GM12891 (cell line): ENCODE measurements around the gene CPEB4.

Experiments
- DNase-seq: peaks from one replicate; pipeline ENCODE4 v3.0.0; 2011; ENCODE audit warnings: low spot score; ENCODE audit not compliant: insufficient read length
- FAIRE-seq: peaks from 2 replicates; lab custom pipeline; 2011; peaks lifted over from hg19 to GRCh38; lab: Jason Lieb, UNC
- PAX5 ChIP-seq: IDR thresholded peaks from 2 replicates; pipeline ENCODE4 v1.6.1; 2011; ENCODE audit warnings: low read length, moderate library complexity, mild to moderate bottlenecking; ENCODE audit not compliant: insufficient read depth, severe bottlenecking
- POLR2A ChIP-seq: IDR thresholded peaks from 2 replicates; pipeline ENCODE4 v1.6.1; 2011; ENCODE audit warnings: low read depth, low read length, control low read depth
- POLR2AphosphoS5 ChIP-seq: IDR thresholded peaks from 2 replicates; pipeline ENCODE4 v1.6.1; 2011; ENCODE audit warnings: low read depth, low read length, control low read depth
- POU2F2 ChIP-seq: IDR thresholded peaks from 2 replicates; pipeline ENCODE4 v1.6.1; 2011; ENCODE audit warnings: low read depth, mild to moderate bottlenecking, control low read depth, low read length, moderate library complexity
- SPI1 ChIP-seq: IDR thresholded peaks from 2 replicates; pipeline ENCODE4 v1.6.1; 2011; ENCODE audit warnings: low read depth, low read length, control low read depth
- TAF1 ChIP-seq: IDR thresholded peaks from 2 replicates; pipeline ENCODE4 v1.6.1; 2011; ENCODE audit warnings: low read depth, low read length, control low read depth

CPEB4 gene

DNA sequence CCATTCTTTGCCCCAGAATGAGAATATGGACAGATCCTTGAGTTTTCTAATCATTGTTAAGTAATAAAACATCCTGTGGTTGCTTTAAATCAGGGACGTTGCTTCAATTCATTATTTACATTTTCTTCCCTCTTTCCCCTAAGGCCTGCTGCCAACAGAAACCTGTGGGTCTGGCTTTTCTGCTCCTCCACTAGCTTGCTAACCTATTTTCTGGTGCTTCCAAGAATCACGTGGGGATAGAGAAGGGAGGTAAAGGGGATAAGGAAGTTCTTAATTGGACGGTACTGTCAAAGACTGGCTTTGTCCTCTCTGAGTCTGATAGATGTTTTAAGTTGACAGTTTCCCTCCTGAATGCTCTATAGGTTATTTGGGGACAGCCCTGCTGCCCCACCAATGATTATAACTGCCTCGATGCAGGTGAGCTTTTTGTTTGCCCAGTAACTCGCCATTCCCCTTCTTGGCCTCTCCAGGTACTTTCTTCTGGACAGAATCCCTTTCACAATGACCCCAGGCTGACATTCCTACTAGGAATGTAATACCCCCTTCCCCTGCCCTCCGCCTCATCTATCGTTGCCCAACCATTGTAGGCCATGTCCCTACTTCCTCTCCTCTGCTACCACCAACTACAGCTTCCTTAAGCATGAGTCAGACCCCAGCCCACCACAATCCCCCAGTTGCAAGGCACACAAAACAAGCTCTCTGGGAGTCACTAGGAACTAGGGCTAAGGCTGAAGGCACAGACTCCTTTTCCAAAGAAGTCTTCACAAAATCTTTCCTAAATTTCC lies 19.9 kb upstream of the CPEB4 start:
- no peak for DNase-seq
- FAIRE-seq = no peak
- TF ChIP-seq POLR2A = no peak
- no peak for TF ChIP-seq POU2F2
- TF ChIP-seq PAX5 = no peak
- TF ChIP-seq TAF1 = no peak
- no peak for TF ChIP-seq SPI1
- TF ChIP-seq POLR2AphosphoS5 = no peak

DNA sequence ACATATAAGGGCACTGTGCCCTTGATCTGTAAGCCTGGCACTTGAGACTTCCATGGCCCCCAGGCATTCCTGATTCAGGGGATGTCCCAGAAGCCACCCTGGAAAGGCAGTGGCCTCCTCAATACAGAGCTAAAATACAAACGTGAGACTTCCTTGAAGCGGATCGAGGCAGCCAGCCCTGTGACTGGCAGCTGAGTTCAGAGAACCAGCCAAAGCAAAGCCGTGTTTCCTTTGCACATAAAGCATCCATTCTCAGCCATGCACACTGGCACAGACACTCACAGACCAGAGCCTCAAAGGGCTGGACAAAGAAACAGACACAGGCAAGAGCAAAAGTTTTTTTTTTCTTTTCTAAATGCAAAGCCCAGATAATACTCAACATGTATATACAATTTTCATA lies 18.8 kb upstream of the CPEB4 start:
- no peak for DNase-seq
- FAIRE-seq = no peak
- TF ChIP-seq SPI1 (no peak), POU2F2 (no peak), POLR2AphosphoS5 (no peak), PAX5 (no peak), TAF1 (no peak), POLR2A (no peak)

DNA sequence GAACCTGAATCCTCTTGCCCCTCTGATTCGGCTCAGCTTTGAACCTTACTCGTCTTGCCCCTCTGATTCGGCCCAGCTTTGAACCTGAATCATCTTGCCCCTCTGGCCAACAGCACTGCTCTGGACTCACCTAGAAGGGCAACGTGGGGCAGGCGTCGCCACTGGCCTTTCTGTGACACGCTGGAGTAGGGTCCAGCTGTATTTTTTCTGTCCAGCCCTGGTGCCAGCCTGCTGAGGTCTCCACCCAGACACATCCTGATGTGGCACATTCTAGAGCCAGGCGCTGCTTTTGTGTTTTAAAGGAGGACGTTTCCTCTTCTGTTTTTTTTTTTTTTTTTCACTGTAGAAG lies 15.2 kb upstream of the CPEB4 start:
- FAIRE-seq (no peak), DNase-seq (no peak)
- no peak for TF ChIP-seq POLR2AphosphoS5
- TF ChIP-seq PAX5 = no peak
- no peak for TF ChIP-seq POLR2A
- no peak for TF ChIP-seq SPI1
- no peak for TF ChIP-seq POU2F2
- TF ChIP-seq TAF1 = no peak

DNA sequence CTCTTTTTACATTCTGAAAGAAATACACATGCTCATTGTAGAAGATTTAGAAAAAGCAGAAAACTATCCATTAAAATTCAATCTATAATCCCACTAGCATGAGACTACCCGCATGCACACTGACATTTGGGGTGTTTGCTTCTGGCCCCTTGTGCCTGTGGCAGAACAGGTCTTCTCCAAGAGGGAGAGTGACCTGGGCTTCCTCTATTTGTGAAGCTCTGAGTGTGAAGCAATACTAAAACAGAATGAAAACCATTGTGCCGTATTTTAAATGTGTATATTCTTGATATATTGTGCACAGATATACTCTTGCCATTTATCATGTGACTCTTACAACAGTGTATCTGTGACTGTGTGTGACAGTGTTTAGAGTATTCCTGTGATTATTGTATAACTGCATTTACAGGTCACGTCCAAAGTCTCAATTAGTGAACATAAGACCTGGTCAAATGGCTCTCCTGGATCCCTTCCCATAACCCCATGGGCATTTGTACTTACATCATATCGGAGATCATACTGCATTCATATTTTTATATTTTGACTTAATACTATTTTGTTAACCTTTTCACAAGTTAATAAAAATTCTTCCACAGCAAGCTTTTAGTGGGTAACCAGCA lies 14.7 kb upstream of the CPEB4 start:
- TF ChIP-seq PAX5 (no peak), TAF1 (no peak), POU2F2 (no peak), POLR2AphosphoS5 (no peak), SPI1 (no peak), POLR2A (no peak)
- no peak for DNase-seq
- no peak for FAIRE-seq

DNA sequence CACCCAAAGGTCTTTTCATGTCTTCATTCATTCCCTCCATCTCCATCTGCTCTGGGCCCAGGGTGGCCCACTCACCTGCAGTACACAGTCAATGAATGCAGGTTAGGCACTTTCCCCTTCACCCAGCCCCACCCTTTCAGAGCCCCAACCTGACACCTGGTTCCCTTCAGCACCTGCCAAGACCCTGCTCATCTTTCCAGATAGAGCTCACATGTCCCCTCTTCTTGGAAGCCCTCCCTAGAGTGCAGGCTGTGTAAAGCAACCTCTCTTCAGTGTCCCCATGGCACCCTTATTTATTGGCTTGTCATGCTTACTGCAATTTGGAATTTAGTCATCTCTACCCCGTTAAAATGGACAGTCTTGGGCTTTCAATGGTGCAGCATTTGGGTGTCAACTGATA lies 13.0 kb upstream of the CPEB4 start:
- no peak for FAIRE-seq
- TF ChIP-seq POLR2AphosphoS5 = no peak
- no peak for TF ChIP-seq TAF1
- TF ChIP-seq POLR2A = no peak
- TF ChIP-seq SPI1 = no peak
- no peak for TF ChIP-seq PAX5
- TF ChIP-seq POU2F2 = no peak
- no peak for DNase-seq

DNA sequence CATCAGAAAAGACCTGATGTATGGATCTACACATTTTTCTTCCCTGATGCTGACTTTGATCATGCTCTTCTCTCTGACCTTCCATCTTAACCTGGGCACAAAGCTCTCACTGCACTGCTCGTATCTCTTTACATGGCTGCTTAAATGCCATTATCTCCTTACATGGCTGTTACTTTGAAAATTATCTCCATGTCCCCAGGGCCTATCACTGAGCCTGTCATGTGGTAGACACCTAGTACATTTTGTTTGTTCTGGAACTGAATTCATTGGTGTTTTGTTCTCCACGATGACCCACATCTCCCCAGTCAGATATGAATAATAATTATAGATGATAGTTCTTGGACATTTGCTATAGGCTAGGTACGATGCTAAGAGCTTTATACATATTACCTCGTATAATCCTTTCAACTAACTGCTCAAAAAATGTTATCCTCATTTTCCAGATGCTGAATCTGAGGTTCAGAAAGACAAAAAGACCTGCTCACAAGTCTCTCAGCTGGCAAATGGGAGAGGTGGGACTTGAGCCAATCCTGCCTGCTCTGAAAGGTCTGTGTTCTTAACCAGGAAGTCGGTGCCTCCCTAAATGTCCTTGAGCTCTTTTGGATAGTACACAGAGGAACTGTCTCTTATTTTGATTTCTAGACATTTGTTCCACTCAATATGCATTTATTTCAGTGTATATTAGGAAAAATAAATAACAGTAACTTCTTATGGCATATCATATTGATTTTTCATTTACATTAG lies 9.8 kb upstream of the CPEB4 start:
- TF ChIP-seq PAX5 (no peak), POLR2A (no peak), SPI1 (no peak), POU2F2 (no peak), TAF1 (no peak), POLR2AphosphoS5 (no peak)
- peak; percentile 35 for FAIRE-seq
- DNase-seq = no peak

DNA sequence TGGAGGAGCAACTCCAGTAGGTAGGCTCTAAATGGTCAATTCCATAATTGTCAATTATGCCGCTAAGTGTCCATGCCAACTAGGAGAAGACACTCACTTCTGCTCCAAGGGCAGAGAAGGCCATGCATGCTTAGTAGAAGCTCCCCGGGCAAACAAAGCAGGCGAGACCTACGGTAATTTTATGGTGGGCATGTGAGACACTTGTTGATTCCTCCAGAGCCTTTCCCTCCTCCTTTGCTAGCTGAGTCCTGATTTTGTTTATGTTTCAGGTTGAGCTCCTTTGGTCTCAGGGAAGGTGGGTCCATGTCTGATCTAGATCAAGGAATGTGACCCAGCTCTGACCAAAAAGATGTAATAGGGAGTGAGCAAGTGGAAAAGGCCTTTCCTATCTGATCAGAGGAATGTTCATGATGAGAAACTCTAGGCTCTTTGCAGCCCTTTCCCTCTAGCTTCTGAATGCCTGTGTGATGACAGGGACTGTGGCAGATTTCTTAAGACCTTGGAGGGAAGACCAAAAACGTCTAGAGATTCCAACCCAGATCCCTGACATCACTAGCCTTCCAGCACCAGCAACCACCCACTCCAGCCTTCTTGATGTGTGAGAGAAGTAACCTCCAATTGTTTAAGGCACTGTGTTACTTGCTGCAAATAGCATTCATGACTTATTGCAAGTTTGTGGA lies 7.7 kb upstream of the CPEB4 start:
- FAIRE-seq = peak; percentile 47
- DNase-seq = no peak
- TF ChIP-seq TAF1 (no peak), SPI1 (no peak), PAX5 (no peak), POLR2A (no peak), POU2F2 (no peak), POLR2AphosphoS5 (no peak)

DNA sequence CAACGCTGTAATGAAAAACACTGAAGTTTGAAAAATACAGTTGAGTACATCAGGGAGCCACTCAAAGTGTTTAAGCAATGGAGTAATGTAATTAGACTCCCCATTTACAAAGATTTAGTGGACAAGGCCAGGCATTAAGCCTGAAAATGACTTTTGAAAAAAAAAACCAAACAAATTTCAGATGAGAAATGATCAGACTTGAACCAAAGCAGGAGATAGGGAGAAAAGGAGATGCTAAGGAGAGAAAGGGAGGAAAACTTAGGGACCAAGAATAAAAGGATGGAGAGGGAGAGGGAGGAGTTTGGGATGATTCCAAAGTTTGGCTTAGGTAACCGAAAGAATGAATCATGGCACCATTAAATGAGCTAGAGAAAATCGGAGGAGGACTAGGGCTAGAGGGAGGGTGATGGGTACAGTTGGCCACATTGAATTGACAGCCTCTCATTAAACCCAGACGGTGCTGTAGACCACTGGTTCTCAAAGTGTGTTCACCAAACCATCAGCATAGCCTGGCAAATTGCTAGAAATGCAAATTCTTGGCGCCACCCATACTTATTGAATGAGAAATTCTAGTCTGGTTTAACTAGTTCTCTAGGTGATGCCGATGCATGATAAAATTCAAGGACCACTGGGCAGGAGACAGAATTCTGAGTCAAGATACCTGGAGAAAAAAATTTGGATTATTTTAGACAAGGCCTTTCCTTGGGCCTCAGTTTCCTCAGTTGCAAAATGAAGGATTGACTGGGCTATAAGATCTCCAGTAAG lies 6.2 kb upstream of the CPEB4 start:
- DNase-seq (no peak), FAIRE-seq (no peak)
- TF ChIP-seq TAF1 = no peak
- no peak for TF ChIP-seq POLR2A
- no peak for TF ChIP-seq POU2F2
- no peak for TF ChIP-seq POLR2AphosphoS5

DNA sequence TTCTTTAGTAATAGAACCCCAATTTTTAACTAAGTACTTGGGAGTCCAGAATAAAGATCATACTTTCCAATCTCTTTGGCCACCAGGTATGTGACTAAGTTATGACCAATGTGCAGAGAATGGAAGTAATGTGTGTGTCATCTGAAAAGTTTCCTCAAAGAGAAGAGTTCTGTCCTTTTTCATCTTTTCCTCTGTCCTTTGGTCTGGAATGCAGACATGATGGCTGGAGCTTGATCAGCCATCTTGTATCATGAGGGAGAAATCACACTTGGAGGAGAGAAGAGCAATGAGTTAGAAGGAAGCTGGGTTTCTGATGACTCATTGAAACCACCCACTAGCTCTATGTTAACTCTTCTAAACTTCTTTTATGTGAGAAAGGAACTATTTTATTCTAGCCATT lies 5.5 kb upstream of the CPEB4 start:
- no peak for FAIRE-seq
- TF ChIP-seq PAX5 (no peak), POLR2AphosphoS5 (no peak), SPI1 (no peak), POLR2A (no peak)
- DNase-seq = no peak
